ENCODE results near the gene RUSC2. TPM values are rescaled to one million over a fixed set of nuclear protein-coding genes. Genes with fewer than 3 reads are reported as not detected.
A peak's percentile ranks its signal among the peaks of the same experiment; 100 is the strongest.

The RUSC2 gene
- total and polyA plus RNA-seq, 8 donors, result 9.0 to 27.1 (median 13.6) TPM

GRCh38 chr9:35453786-35454185, 36.1 kb upstream of the RUSC2 start:
- H3K27ac ChIP-seq, result no peak overlapping the region
- intact Hi-C loops (cut with DNase I), result no loop called here
- DNase-seq (no peak), ATAC-seq (no peak), FAIRE-seq (no peak)
- 87 to 92% methylated on average over 2 of the region's 2 CpGs for WGBS, 2 donors
- no peaks in the 10 kb centered on the region for H3K27me3 ChIP-seq
- no peaks in the 10 kb centered on the region for H3K36me3 ChIP-seq
- TF ChIP-seq CTCF (IDR thresholded peaks at IDR 0.05), result no peak
- no peaks in the 10 kb centered on the region for H3K4me1 ChIP-seq
- no peaks in the 10 kb centered on the region for H3K9me3 ChIP-seq
- no peak overlapping the region for H3K4me3 ChIP-seq

GRCh38 chr9:35464141-35465025, 25.5 kb upstream of the RUSC2 start:
- Histone ChIP-seq H3K27ac (no peak overlapping the region), H3K4me1 (peaks cover 0 to 4% (median 0%) of the 10 kb centered on the region in 3 donors), H3K27me3 (no peaks in the 10 kb centered on the region), H3K4me3 (no peak overlapping the region), H3K9me3 (no peaks in the 10 kb centered on the region), H3K36me3 (no peaks in the 10 kb centered on the region)
- DNase-seq (no peak), FAIRE-seq (no peak), ATAC-seq (no peak)
- WGBS, 2 donors, result 72 to 76% methylated on average over 2 of the region's 2 CpGs
- intact Hi-C loops (cut with DNase I), result no loop called here
- no peak for TF ChIP-seq CTCF (IDR thresholded peaks at IDR 0.05)

- no peak for TF ChIP-seq CTCF (IDR thresholded peaks at IDR 0.05)
- H3K36me3 ChIP-seq, result no peaks in the 10 kb centered on the region
- intact Hi-C loops (cut with DNase I), result loop anchor here in 1 of 3 donors (10.0 kb wide), 1 partner anchor 576 kb away; a partner anchor contains a TSS
- 88 to 93% methylated on average over 1 of the region's 1 CpG for WGBS, 2 donors
- ATAC-seq, result no peak
- no peak overlapping the region for H3K27ac ChIP-seq
- no peak for FAIRE-seq
- H3K9me3 ChIP-seq, result no peaks in the 10 kb centered on the region
- H3K4me1 ChIP-seq, result peaks cover 0 to 6% (median 0%) of the 10 kb centered on the region in 3 donors
- DNase-seq, result no peak
- no peaks in the 10 kb centered on the region for H3K27me3 ChIP-seq
- no peak overlapping the region for H3K4me3 ChIP-seq
Measured at GRCh38 chr9:35470340-35470739, 19.6 kb upstream of the RUSC2 start.

- FAIRE-seq (no peak), ATAC-seq (peak in 3 of 4 donors; percentile 77 to 86 (median 81)), DNase-seq (peak in 1 of 6 donors; percentile 36)
- 62 to 73% methylated on average over 4 of the region's 4 CpGs for WGBS, 2 donors
- Histone ChIP-seq H3K27ac (no peak overlapping the region), H3K9me3 (no peaks in the 10 kb centered on the region), H3K4me3 (no peak overlapping the region), H3K27me3 (no peaks in the 10 kb centered on the region), H3K36me3 (no peaks in the 10 kb centered on the region), H3K4me1 (peaks cover 0 to 6% (median 0%) of the 10 kb centered on the region in 3 donors)
- TF ChIP-seq CTCF (IDR thresholded peaks at IDR 0.05), result no peak
- intact Hi-C loops (cut with DNase I), result loop anchor here in 1 of 3 donors (10.0 kb wide), 1 partner anchor 576 kb away; a partner anchor contains a TSS
Measured at GRCh38 chr9:35470894-35471293, 19.0 kb upstream of the RUSC2 start.

- Histone ChIP-seq H3K4me1 (no peaks in the 10 kb centered on the region), H3K27me3 (no peaks in the 10 kb centered on the region), H3K9me3 (no peaks in the 10 kb centered on the region), H3K36me3 (no peaks in the 10 kb centered on the region), H3K27ac (peak overlapping the region in 2 of 4 donors; percentile 18 to 43), H3K4me3 (no peak overlapping the region)
- DNase-seq, result no peak
- FAIRE-seq, result no peak
- intact Hi-C loops (cut with DNase I), result loop anchor here in 1 of 3 donors (10.0 kb wide), 1 partner anchor 582 kb away; a partner anchor contains a TSS
- no peak for ATAC-seq
- no peak for TF ChIP-seq CTCF (IDR thresholded peaks at IDR 0.05)
- 77 to 80% methylated on average over 8 of the region's 8 CpGs for WGBS, 2 donors
Measured at GRCh38 chr9:35476596-35476995, 13.3 kb upstream of the RUSC2 start.
